Osteoblast (primary cell): ENCODE results near the gene LCE1D. TPM values are rescaled to one million over a fixed set of nuclear protein-coding genes. Genes with fewer than 3 reads are reported as not detected.
A peak's percentile ranks its signal among the peaks of the same experiment; 100 is the strongest.

Source experiments
- DNase-seq: peaks from one replicate; pipeline ENCODE4 v3.0.0; 2011; ENCODE audit warnings: low spot score, mixed read lengths; ENCODE audit not compliant: insufficient read length; ENCODE audit errors: missing footprints
- H2AFZ ChIP-seq: 2 replicates; pipeline ENCODE4 v1.6.0; 2011; ENCODE audit warnings: mild to moderate bottlenecking, low read length
- H3K27ac ChIP-seq: 2 replicates; pipeline ENCODE4 v1.5.1; 2011; ENCODE audit warnings: mild to moderate bottlenecking, low read depth, low read length, moderate library complexity
- H3K27me3 ChIP-seq: 2 replicates; pipeline ENCODE4 v1.6.0; 2012; ENCODE audit warnings: mild to moderate bottlenecking, control low read depth, inconsistent platforms, low read length, moderate library complexity; ENCODE audit not compliant: insufficient read depth
- H3K36me3 ChIP-seq: 2 replicates; pipeline ENCODE4 v1.5.1; 2011; ENCODE audit warnings: mild to moderate bottlenecking, low read length, control low read depth, moderate library complexity; ENCODE audit not compliant: insufficient read depth
- H3K4me1 ChIP-seq: 2 replicates; pipeline ENCODE4 v1.5.1; 2011; ENCODE audit warnings: mild to moderate bottlenecking, low read length, control low read depth, moderate library complexity; ENCODE audit not compliant: insufficient read depth
- H3K4me2 ChIP-seq: 2 replicates; pipeline ENCODE4 v1.6.0; 2011; ENCODE audit warnings: mild to moderate bottlenecking, low read length; ENCODE audit not compliant: insufficient read depth
- H3K4me3 ChIP-seq: fragments of 200-600 bp; sonication (generic); 3 replicates; pipeline ENCODE4 v1.5.1; 2012; ENCODE audit warnings: mild to moderate bottlenecking, low read length, inconsistent platforms; ENCODE audit not compliant: insufficient read depth
- H3K79me2 ChIP-seq: 2 replicates; pipeline ENCODE4 v1.6.0; 2012; ENCODE audit warnings: mild to moderate bottlenecking, low read length, control low read depth, inconsistent platforms; ENCODE audit not compliant: insufficient read depth
- H3K9me3 ChIP-seq: 2 replicates; pipeline ENCODE4 v1.5.1; 2011; ENCODE audit warnings: low read depth, low read length, control low read depth
- H4K20me1 ChIP-seq: 2 replicates; pipeline ENCODE4 v1.6.0; 2012; ENCODE audit warnings: mild to moderate bottlenecking, low read length, control low read depth; ENCODE audit not compliant: insufficient read depth
- total RNA-seq: library from RNA; depleted of rRNA; stranded (reverse); fragments of >200 nt; gene quantifications from 2 replicates; pipeline ENCODE4 v1.2.3, GENCODE V29; 2012
- TF ChIP-seq, protein P1 (sequence below): IDR thresholded peaks from 2 replicates; pipeline ENCODE4 v1.5.1; 2011; ENCODE audit warnings: mild to moderate bottlenecking, low read depth, low read length, moderate library complexity; ENCODE audit errors: extremely low read depth

The LCE1D gene
- total RNA-seq, 1 donor: not detected

GRCh38 chr1:152756872-152757271 lies 39.6 kb upstream of the LCE1D start:
- H3K79me2 ChIP-seq: no peaks in the 10 kb centered on the region
- H3K27me3 ChIP-seq: no peaks in the 10 kb centered on the region
- H2AFZ ChIP-seq: no peak overlapping the region
- no peaks in the 10 kb centered on the region for H3K9me3 ChIP-seq
- H4K20me1 ChIP-seq: no peaks in the 10 kb centered on the region
- peak; percentile 78 for DNase-seq
- H3K36me3 ChIP-seq: no peaks in the 10 kb centered on the region
- TF ChIP-seq, protein P1, sequence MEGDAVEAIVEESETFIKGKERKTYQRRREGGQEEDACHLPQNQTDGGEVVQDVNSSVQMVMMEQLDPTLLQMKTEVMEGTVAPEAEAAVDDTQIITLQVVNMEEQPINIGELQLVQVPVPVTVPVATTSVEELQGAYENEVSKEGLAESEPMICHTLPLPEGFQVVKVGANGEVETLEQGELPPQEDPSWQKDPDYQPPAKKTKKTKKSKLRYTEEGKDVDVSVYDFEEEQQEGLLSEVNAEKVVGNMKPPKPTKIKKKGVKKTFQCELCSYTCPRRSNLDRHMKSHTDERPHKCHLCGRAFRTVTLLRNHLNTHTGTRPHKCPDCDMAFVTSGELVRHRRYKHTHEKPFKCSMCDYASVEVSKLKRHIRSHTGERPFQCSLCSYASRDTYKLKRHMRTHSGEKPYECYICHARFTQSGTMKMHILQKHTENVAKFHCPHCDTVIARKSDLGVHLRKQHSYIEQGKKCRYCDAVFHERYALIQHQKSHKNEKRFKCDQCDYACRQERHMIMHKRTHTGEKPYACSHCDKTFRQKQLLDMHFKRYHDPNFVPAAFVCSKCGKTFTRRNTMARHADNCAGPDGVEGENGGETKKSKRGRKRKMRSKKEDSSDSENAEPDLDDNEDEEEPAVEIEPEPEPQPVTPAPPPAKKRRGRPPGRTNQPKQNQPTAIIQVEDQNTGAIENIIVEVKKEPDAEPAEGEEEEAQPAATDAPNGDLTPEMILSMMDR: no peak
- H3K4me3 ChIP-seq: no peak overlapping the region
- H3K4me1 ChIP-seq: no peaks in the 10 kb centered on the region
- no peak overlapping the region for H3K27ac ChIP-seq
- no peak overlapping the region for H3K4me2 ChIP-seq

- no peaks in the 10 kb centered on the region for H3K27me3 ChIP-seq
- H3K27ac ChIP-seq: no peak within 1 kb of the TSS
- no peak within 1 kb of the TSS for H2AFZ ChIP-seq
- H3K4me3 ChIP-seq: no peak within 1 kb of the TSS
- no peaks in the 10 kb centered on the region for H3K36me3 ChIP-seq
- H3K9me3 ChIP-seq: no peaks in the 10 kb centered on the region
- H4K20me1 ChIP-seq: no peaks in the 10 kb centered on the region
- H3K79me2 ChIP-seq: no peaks in the 10 kb centered on the region
- DNase-seq: no peak
- H3K4me1 ChIP-seq: no peaks in the 10 kb centered on the region
- H3K4me2 ChIP-seq: no peak within 1 kb of the TSS
- TF ChIP-seq, protein P1: no peak
These were observed 38.8 kb upstream of the LCE1D start, which contains the start of gene KPRP for GRCh38 chr1:152757747-152758146. KPRP (plus strand) TSS chr1:152758025; CDS start chr1:152759589, 1,564 bp downstream.

- no peaks in the 10 kb centered on the region for H3K9me3 ChIP-seq
- H2AFZ ChIP-seq: no peak overlapping the region
- H3K27ac ChIP-seq: no peak overlapping the region
- no peaks in the 10 kb centered on the region for H3K79me2 ChIP-seq
- H3K36me3 ChIP-seq: no peaks in the 10 kb centered on the region
- no peaks in the 10 kb centered on the region for H4K20me1 ChIP-seq
- no peaks in the 10 kb centered on the region for H3K4me1 ChIP-seq
- no peak for DNase-seq
- no peaks in the 10 kb centered on the region for H3K27me3 ChIP-seq
- no peak overlapping the region for H3K4me2 ChIP-seq
- TF ChIP-seq, protein P1: no peak
- H3K4me3 ChIP-seq: no peak overlapping the region
These were observed 37.9 kb upstream of the LCE1D start for GRCh38 chr1:152758636-152759035.

- no peaks in the 10 kb centered on the region for H3K9me3 ChIP-seq
- no peak overlapping the region for H3K4me3 ChIP-seq
- H4K20me1 ChIP-seq: no peaks in the 10 kb centered on the region
- TF ChIP-seq, protein P1: no peak
- DNase-seq: no peak
- H3K79me2 ChIP-seq: no peaks in the 10 kb centered on the region
- no peaks in the 10 kb centered on the region for H3K27me3 ChIP-seq
- H3K4me2 ChIP-seq: no peak overlapping the region
- H3K36me3 ChIP-seq: no peaks in the 10 kb centered on the region
- no peak overlapping the region for H2AFZ ChIP-seq
- H3K27ac ChIP-seq: no peak overlapping the region
- no peaks in the 10 kb centered on the region for H3K4me1 ChIP-seq
These were observed 36.9 kb upstream of the LCE1D start for GRCh38 chr1:152759453-152760173.
